Measurements from ENCODE around the gene PAK3.

PAK3 gene

DNA sequence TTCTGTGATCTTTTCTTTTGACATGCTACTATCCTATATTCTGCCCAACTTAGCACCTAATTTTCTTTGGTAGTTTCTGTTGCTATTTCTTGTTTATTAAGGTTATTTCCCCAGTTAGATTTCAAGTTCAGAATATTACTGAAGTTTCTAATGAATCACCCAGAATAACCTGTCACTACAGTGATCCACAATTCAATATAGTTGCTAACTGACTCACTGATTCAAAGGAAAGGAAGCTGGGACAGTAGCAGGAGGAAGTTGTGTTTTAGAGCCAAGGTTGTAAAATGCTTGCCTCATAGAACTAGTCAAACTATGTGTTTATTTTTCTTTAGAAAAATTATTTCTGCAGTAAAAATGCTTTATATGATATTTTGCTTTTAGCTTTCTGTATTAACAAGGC lies 37.4 kb downstream of the PAK3 start:
- no peak for DNase-seq

DNA sequence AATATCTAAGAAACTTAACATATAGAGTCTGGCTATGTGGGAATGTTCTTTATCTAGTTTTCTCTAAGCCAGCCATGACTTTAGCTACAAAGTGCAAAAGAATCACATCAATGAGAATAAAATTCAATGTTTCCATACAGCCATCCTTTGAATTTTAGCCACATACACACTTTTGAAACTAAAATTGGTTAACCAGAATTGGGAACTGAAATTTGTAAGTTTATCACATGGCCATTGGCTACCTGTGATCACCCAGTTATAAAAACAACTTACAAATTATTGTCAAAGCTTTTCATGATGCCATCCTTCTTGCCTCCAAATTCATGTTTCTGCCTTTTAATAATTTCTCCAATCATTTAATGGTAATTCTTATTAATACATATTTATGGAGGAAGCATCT lies 49.9 kb downstream of the PAK3 start:
- DNase-seq = no peak

DNA sequence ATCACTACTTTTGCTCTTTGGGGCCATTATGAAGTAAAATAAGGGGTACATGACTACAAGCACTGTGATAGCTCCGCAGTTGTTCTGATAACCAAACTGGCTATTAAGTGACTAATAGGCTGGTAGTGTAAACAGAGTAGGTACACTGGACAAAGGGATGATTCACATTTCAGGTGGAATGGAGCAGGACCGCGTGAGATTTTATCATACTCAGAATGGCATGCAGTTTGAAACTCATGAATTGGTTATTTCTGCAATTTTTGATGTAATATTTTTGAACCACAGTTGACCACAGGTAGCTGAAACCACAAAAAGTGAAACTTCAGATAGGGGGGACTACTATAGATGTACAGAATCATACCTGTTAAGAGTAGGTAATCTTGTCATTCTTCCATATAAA lies 55.8 kb downstream of the PAK3 start:
- DNase-seq = no peak

GRCh38 chrX:111159232-111159631 lies 63.2 kb downstream of the PAK3 start:
- DNase-seq = no peak

DNA sequence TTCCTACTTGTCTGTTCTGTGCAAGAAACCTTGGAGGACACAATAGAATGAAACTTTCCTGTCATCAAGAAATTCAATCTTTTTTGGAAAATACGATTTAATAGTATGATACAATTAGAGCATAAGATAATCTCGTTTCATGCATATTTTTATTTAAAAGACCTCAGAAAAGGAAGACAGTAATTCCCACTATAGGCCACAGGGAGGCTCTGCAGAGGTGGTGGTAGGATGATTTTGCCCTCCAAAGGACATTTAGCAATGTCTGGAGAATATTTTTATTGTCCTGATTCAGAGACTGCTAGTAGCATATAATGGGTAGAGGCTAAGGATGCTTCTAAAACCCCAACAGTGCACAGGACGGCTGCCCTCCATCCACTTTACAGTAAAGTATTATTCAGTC lies 68.7 kb downstream of the PAK3 start:
- DNase-seq = no peak

DNA sequence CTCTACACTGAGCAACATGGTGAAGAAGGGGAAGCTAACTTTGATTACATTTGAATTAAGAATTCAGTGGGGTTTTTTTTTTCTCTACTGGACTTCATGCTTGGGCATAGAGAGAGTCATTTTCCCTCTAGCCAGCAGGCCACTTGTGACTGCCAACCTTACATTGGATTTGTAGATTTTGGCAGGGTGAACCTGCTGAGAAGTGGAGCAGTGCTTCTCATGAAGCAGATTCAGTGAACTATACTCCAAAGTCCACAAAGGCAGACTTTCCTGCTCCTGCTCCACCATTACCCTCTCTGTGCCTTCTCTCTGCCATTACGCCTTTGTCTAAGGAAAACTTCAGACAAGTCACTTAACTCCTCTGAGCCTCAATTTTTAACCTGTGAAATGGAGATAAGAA lies 69.9 kb downstream of the PAK3 start:
- no peak for DNase-seq

DNA sequence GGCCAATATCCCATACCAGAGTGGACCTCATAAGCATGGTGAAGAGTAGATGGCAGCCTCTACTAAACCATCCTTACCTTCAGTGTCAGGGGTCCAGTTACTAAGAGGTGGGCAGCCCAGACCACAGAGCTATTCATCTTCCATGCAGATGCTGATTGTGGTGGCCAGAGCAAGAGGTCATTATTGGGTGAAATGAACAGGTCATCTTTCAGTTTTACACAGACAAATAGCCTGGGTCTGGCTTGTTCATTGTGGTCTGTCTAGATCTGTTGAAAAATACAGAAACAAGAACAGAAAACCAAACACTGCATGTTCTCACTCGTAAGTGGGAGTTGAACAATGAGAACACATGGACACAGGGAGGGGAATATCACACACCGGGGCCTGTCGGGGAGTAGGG lies 71.3 kb downstream of the PAK3 start:
- no peak for DNase-seq

- no peak for DNase-seq
Observed at GRCh38 chrX:111168314-111168713, 72.3 kb downstream of the PAK3 start.

DNA sequence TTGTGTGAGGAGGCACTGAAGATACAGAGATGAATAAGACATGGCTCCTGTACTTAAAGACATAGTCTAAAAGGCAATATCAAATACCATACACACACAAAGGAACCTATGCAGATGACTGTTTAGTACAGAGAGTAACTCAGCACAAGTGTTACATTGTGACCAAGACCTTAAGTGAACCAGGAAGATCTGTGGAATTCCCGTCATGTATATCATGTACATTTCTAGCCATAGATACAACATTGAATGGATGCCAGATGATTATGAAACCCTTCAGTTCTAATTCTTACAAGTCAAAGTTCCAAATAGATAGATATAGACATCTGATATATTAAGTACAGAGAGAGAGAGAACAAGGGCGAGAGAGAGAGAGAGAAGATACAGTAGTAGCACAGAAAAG lies 73.2 kb downstream of the PAK3 start:
- DNase-seq = no peak

DNA sequence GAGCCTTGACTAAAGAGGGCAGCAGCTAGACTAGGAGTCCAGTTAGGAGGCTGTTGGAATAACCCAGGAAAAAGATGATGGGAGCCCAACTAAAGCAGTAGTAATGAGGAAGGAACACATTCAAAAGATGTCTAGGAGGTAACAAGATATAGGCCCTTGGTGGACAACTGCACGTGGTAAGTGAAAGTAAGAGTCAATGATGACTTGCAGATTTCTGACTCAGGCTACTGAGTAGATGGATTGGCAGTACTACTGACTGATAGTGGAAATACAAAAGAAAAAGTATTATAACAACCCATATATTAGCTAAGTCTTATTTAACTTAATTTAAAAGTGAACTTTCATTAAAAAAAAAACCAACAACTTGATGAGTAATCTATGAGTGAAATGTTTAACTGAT lies 74.0 kb downstream of the PAK3 start:
- no peak for DNase-seq

- peak; percentile 1 for DNase-seq
Observed at GRCh38 chrX:111180750-111181240, 84.8 kb downstream of the PAK3 start.

GRCh38 chrX:111181951-111182350 lies 86.0 kb downstream of the PAK3 start:
- peak; percentile 44 for DNase-seq

- DNase-seq = no peak
Observed at GRCh38 chrX:111182997-111183396, 87.0 kb downstream of the PAK3 start.

DNA sequence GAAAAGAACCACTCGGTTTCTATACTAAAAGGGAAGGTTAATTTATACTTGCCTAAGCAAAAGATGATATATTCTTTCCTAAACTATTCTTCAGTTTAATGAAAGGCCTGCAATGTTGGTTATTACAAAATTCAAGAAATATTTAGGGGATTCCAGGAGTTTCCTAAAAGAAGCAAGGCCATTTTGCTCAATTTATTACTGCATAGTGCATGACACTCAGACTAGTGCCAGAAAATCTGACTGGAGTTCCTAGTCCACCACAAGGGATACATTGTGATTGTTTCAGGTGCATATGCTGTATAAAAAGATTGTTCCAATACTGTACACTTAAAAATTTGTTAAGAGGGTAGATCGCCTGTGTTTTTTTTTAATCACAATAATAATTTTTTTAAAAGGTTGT lies 95.6 kb downstream of the PAK3 start:
- DNase-seq = no peak

DNA sequence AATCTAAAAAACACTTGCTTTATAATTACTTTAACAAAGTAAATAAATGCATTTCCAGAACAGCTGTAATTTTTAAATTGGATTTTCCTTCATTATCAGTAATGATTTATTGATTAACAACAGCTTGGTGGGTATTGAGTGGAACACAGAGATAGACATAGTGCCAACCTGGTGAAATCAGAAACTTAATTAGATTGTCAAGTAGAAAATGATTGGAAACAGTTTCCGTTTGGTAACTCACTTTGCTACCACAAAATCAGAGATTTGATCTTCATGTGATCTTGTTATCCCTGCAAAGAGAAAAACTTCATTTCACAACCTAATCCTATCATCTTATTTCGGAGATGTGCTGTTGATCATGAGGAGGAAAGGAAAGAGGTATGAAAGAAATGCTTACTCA lies 103.5 kb downstream of the PAK3 start:
- no peak for DNase-seq

GRCh38 chrX:111200327-111200726 lies 104.3 kb downstream of the PAK3 start:
- no peak for DNase-seq

DNA sequence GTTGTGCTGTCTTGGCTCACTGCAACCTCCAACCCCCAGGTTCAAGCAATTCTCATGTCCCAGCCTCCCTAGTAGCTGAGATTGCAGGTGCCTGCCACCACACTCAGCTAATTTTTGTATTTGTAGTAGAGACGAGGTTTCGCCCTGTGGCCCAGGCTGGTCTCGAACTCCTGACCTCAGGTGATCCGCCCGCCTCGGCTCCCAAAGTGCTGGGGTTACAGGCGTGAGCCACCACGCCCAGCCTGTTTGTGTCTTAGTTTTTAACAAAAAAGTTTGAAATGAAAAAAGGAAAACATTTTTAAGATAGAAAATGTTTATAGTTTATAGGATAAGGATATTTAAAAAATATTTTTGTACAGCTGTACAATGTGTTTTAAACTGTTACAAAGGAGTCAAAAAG lies 111.9 kb downstream of the PAK3 start:
- DNase-seq = no peak

- no peak for DNase-seq
Observed at GRCh38 chrX:111216293-111216801, 120.4 kb downstream of the PAK3 start.

DNA sequence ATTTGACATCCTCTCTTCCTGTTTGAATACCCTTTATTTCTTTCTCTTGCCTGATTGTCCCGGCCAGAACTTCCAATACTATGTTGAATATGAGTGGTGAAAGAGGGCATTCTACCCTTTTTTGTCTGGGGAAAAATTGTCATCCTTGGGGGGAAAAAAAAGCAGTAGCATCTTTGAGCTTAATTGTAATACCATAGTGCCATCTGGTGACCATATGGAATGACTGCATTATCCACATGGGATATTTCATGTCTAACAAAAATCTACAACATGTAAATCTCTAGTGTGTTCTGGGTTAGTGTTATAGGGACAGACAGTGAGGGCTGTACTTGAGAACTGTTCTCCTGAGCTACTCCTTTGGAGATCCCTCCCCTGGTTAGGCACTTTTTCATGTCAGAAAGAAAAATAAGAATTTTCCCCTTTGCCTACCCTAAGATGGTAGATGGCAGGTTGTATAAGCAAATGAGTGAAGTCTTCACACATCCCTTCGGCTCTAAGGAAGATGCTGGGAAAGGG lies 148.3 kb downstream of the PAK3 start:
- DNase-seq = no peak

DNA sequence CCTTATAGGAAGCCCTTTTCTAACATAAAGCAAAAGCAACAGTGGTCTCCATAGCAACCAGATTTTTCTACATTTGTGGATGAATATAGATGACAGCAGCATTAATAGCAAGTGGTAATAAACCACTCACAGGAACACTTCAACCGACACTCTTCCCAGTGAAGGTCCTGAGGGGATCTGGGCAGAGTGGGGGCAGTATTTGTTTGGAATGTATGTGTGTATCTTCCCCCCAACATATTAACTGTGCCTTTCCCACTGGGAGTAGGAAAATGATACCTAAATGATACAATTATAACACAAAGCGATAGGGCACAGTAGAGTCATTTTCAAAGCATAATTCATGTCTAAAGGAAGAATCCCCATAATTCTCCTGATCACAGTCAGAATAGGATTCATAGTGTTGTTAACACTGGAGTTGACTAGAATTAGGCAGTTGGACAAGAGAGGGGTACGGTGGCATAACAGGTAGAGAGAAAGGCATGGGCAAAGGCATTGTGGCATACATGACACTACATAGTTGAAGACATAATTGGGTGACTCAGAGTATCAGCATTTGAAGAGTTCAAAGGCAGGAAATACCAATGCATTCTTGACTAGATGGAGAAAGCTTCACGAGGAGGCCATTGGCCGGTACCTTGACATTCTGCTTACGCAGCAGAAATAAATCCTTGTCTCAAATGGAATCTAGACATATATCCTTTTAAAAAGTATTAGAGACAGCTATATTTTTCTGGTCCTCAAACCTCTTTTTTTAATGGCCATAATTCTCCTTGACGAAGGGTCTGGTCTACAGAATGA lies 159.1 kb downstream of the PAK3 start:
- DNase-seq = no peak

- no peak for DNase-seq
Observed at GRCh38 chrX:111257733-111258132, 161.7 kb downstream of the PAK3 start.

DNA sequence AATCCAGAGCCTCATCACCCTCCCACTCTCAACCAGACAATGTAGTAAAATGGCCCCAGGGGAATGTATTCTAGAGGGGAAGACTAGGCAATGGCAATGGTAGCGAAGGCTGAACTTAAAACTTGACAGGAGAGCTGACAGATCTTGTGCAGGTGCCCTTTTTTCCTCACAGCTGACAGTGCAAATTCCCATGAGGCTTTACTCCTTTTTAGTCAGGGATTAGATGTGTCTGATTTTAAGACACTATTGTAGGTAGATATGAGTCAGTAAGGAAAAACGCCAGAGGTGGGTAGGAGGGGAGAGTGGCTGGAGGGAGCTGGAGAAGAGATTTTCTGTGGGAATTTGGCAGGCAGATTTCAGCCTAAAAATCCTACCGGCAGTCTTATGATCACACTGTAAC lies 163.6 kb downstream of the PAK3 start:
- no peak for DNase-seq

GRCh38 chrX:111260451-111260850 lies 164.5 kb downstream of the PAK3 start:
- no peak for DNase-seq

GRCh38 chrX:111262086-111262485 lies 166.1 kb downstream of the PAK3 start:
- no peak for DNase-seq

- DNase-seq = no peak
Observed at GRCh38 chrX:111264385-111264784, 168.4 kb downstream of the PAK3 start.
